HG03520 (cell line): ENCODE results near the gene THSD4.
"Not testable (repeated sequence)": the region's sequence is repeated elsewhere in the genome, so short reads cannot be mapped to it uniquely, and the experiment has no call there.

Source experiments
- ATAC-seq: cut with Tn5 transposase; IDR thresholded peaks from one replicate; pipeline ENCODE4 v1.9.1; 2021; ENCODE audit warnings: mild to moderate bottlenecking, moderate library complexity; ENCODE audit not compliant: unreplicated experiment

Gene THSD4

DNA sequence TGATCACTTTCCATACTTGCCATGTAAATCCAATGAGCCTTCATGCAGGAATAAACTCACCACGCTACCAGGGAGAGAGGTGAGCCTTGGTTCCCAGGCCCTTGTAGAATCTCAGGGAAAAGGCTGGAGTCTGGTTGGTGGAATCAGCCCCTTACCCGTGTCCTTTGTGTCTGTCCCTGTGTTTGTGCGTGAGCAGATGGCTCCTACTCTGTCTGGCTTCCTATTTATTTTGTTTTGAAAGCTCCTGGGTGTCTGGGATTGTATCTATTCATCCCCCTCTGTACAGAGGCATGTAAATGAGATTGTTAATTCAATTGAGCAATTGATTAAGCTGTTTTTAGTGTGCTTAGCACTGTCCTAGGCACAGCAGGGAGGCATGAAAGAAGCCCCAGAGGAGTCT, 278.1 kb downstream of the THSD4 start:
- ATAC-seq: no peak

DNA sequence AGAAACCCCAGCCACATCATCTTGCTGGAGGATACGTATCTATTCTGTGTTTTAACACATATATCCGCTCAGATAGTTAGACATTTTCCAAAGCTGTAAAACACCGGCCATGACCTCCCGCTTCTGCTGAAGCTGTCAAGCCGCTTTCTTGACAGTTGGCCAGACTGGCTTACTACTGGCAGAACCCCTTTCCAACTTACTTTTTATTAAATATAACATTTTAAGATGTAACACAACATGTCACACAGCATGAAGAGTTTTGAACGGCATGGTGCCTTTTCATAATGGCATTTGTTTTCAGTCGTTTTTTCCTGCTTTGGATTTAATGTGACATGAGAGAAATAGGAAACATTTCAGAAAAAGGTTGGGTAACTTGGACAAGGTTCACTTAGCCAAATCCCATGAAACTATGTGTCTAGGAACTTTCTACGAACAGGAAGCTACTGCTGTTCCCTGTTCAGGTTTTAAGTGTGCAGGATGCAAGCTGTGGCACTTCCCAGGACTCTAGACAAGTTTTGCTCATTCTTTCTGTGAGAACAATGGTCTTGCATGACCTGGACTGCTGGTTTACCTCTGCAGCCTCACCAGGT, 281.4 kb downstream of the THSD4 start:
- no peak for ATAC-seq

DNA sequence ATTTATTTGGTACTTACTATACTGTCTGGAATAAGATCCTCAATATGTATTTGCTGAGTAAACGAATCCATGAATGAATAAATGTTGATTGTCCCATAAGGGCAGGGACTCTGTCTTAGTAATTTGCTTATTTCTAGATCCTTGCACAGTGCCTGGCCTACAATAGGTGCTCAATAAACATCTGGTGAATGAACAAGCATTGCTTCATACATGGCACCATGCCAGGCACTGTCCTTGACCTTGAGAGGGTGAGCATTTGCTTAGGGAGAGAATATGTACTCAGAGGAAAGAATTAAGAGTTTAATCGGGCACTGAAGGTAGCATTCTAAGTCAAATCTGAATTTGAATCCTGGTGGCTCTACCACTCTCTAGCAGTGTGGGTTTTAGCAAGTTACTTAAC, 282.1 kb downstream of the THSD4 start:
- ATAC-seq: no peak

GRCh38 chr15:71400294-71400693, 285.0 kb downstream of the THSD4 start:
- ATAC-seq: no peak

- not testable (repeated sequence) for ATAC-seq
Observed at GRCh38 chr15:71401728-71402127, 286.5 kb downstream of the THSD4 start.

GRCh38 chr15:71409541-71409940, 294.3 kb downstream of the THSD4 start:
- ATAC-seq: no peak

DNA sequence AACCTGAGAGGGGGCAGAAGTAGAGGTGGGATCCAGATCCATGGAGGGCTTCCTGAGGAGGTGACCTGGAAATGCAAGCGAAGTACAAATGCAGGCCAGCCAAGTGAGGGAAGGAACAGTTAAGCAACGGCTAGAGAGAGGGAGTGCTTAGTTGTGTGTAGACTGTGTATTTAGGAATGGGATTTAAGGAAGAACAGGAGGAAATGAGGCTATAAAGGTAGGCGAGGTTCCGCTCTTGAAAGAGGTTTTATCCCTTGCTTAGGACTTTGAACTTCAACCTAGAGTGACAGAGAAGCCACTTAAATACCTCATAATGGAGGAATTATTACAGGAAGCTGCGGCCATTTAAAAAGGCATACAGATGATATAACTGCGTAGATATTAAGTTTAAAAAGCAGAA, 295.1 kb downstream of the THSD4 start:
- ATAC-seq: no peak

DNA sequence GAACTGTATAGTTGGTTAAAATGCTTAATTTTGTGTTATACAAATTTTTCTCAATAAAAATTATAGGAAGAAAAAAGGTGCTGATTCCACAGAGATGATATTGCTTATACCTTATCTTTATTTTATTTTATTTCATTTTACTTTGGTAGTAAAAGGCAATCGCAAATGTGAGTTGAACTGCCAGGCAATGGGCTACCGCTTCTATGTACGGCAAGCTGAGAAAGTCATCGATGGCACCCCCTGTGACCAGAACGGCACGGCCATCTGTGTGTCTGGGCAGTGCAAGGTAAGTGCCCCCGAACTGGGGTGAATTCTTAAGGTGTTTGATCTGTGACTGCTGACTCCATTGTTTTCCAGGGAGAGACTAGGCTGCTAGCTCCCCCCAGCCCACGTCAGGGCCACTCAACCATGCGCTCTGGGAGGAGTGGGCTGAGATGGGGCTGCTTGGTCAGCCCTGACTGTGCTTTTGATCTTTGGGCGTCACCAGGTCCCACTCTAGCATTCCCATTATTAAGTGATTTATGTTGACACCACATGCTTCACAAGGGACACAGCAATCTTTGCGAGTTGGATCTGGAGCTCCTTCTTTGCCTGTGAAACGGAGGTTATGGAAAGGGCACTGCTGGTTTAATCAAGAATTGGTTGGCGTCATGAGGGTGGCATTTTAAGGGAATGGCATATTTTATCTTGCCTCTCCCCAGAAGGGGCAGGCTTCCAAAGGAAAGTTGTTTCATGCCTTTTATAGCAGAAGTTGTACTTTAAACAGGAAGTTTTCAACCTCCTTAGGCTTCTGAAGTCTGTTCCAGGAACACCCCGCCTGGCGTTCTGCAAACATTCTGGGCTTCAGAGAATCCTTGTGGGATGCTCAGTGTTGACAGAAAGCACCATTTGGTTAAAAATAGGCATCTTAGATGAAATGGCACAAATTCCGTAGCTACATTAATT, 296.5 kb downstream of the THSD4 start:
- no peak for ATAC-seq

- no peak for ATAC-seq
Observed at GRCh38 chr15:71413419-71413818, 298.1 kb downstream of the THSD4 start.

DNA sequence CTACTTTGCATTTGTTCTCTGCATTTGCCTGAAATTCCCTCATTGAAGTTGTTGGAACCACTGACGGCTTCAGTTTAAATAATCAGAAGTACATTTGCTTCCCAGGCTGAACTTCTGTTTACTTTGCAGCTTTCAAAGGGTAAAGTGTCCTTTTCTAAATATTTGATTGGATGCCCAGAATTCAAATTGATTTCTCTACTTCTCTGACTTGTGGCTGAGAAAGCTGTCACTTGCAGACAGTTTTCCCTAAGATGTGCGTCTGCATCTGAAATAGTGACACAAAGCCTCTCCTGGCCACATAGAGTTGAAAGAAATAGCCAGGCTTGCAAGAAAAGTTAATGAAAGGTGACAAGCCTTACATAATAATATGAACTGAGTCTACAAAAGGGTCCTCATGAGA, 299.6 kb downstream of the THSD4 start:
- ATAC-seq: no peak

GRCh38 chr15:71422530-71423259, 307.4 kb downstream of the THSD4 start:
- ATAC-seq: no peak

DNA sequence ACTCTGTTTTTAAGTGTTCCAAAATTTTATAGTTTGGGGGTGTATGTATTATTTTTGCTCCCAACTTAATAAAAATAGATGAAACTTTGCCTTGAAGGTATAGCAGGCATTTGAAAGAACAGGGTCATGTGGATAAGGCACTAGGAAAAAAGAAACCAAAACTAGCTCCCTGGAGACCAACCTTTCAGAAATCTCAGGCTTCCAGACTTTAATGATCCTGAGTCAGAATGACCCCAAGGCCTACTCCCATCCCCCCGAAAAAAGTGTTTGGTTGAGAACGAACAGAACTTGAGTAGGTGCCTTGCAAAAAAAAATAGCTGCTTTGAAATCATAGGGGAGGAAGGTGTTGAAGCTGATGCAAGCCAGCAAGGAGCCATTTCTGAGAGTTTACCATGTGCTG, 309.5 kb downstream of the THSD4 start:
- no peak for ATAC-seq

- no peak for ATAC-seq
Observed at GRCh38 chr15:71425388-71425787, 310.1 kb downstream of the THSD4 start.

GRCh38 chr15:71426792-71427191, 311.5 kb downstream of the THSD4 start:
- no peak for ATAC-seq

- ATAC-seq: no peak
Observed at GRCh38 chr15:71430782-71431181, 315.5 kb downstream of the THSD4 start.

DNA sequence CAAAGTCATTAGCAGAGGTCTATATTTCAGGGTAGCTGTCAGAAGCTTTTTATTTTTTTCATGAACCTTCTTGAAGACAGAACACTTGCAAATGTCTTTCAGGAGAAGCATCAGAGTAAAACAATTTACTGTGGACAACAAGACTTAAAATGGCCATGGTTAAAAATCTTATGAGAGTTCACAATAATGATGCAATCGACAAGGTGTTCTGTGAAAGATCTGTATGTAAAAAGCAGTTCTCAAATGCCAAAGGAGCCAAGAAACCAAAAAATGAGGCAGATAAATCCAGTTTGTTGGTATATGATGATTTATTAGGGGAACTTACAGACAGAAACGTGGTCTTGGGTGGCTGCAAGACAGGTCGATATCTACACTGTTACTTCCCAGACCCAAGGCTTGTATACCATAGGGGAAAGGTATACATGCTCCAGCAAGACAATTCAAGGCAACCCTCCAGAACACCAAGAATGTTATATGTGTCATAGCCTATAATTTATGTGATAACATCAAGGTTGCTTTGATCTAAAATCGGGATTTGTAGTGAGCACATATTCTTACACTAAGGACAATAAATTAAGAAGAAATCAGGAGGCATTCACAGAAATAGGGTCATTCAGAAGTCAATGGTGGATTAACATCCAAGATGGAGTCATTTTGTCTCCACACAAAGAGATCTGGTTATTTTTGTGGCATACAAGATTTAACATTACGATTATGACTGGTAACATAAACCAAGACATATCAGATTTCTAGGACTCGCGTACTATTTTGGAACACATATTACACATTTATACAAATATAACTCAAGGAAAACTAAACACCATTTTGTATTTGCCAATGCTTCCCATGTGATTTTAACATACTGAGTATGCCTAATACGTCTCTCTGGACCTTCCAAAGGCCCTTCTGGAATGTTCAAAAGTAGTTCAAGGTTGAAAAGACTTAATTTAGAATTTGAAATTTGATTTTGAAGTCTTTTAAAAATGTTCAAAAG, 316.4 kb downstream of the THSD4 start:
- ATAC-seq: no peak

DNA sequence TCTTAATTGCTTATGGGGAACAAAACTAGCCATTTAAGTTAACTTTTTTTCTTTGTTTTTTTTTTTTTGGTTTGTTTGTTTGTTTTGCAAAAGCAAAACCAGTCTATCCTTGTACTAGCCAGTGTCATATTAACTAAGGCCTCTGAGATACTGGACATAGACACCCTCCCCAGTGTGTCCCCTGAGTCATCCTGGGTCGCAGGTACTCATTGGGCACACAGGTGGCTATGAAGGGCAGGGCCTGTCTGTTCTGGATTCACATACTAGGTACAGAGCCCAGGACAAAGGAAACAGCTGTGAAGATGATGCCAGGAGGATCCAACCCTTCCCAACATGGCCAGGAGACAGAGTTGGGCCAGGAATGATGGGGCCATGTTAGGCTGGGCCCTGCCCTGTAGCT, 318.1 kb downstream of the THSD4 start:
- no peak for ATAC-seq

- ATAC-seq: no peak
Observed at GRCh38 chr15:71434774-71435173, 319.5 kb downstream of the THSD4 start.

GRCh38 chr15:71435552-71435951, 320.3 kb downstream of the THSD4 start:
- ATAC-seq: no peak

GRCh38 chr15:71436854-71437253, 321.6 kb downstream of the THSD4 start:
- no peak for ATAC-seq

DNA sequence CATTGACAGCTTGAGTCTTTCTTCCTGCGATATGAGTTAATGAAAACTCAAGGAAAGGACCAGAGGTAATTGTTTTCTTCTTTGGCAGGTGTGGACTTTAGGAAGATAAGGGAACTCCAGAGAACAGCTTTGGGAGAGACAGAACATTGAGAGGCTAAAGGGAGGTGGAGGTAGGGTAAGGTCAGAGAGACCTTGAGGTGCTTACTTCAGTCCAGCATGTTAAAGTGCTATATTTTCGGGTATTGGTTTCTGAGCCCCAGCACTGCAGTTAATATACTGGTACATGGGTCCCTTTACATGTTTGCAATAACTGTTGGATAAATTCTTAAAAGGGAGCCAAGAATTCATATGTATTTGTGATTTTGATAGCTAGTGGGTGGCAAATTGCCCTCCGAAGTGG, 322.1 kb downstream of the THSD4 start:
- ATAC-seq: no peak
